Renal pelvis (tissue), 4 donors: ENCODE measurements around the gene EIF4G3. TPM values are rescaled to one million over a fixed set of nuclear protein-coding genes. Genes with fewer than 3 reads are reported as not detected.
"Not testable (repeated sequence)": the region's sequence is repeated elsewhere in the genome, so short reads cannot be mapped to it uniquely, and the experiment has no call there.

Source experiments
- DNase-seq: peaks from one replicate; pipeline ENCODE4 v3.0.0-alpha.2; 2013
- polyA plus RNA-seq, 3 donors: library from polyadenylated mRNA; unstranded; fragments of 120-200 nt; gene quantifications; one replicate each; pipeline ENCODE4 v1.2.1, GENCODE V29; 2013; ENCODE audit not compliant: insufficient read length in 3 of 3

Gene EIF4G3
- polyA plus RNA-seq, 3 donors: 65.2 to 72.5 (median 71.5) TPM

GRCh38 chr1:20830378-20830777 is 346.3 kb downstream of the EIF4G3 start:
- DNase-seq: no peak

DNA sequence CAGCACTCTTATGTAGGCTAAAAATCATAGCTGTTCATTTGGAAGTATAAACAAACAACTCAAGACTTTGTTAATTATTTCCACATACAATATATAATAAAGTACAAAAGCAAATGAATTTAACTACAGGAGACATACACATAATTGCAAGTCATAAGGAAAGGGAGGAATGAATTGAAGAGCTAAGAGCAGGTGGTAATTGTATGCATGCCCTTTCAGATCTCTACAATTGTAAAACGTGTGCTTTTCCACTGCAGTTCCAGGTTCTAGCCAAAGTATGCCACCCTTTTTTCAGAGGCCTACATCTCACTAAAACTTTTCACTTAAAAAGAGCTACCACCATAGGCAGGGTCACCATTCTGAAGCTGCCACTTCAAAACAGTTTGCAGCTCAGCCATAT is 346.8 kb downstream of the EIF4G3 start:
- no peak for DNase-seq

DNA sequence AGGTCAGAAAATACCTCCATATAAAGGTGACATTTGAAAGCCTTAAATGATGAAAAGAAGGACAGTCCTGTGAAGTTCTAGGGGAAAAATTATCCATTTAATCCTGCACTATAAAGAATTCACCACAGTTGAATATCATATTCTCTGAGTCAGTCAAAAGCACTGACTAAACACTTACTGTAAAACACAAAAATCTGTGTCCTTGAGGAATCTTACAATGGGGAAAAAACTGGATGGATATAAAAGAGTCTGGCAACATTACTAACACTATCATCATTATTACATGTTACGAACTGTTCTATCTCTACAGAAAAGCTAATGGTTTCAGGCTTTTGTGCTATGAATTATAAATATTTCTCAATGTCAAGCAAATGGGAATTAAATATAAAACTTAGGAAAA is 347.2 kb downstream of the EIF4G3 start:
- no peak for DNase-seq

DNA sequence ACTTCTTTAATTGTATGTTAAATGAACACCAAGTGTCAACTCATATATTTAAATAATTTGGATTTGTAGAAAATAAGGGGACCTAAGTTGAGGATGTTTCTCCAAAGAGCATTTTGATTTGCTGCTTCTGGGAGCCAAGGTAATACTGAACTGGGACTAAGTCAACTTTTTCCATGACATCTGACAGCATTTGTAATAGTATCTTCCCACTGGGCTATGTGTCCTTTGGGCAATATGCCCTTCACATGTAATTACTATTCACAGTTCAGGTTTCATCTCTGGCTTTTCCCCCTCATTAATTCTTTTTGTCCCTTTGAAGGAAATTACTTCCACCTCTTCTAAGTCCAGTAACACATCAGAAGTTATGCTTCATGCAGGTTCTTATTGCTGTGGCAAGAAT is 352.9 kb downstream of the EIF4G3 start:
- peak; percentile 16 for DNase-seq

- no peak for DNase-seq
Observed at GRCh38 chr1:20821466-20821865, 355.2 kb downstream of the EIF4G3 start.

GRCh38 chr1:20819818-20820217 is 356.9 kb downstream of the EIF4G3 start:
- no peak for DNase-seq

- no peak for DNase-seq
Observed at GRCh38 chr1:20814534-20814871, 362.2 kb downstream of the EIF4G3 start.

GRCh38 chr1:20811916-20812315 is 364.8 kb downstream of the EIF4G3 start:
- DNase-seq: no peak

GRCh38 chr1:20793236-20793635 is 383.5 kb downstream of the EIF4G3 start:
- no peak for DNase-seq

GRCh38 chr1:20792196-20792595 is 384.5 kb downstream of the EIF4G3 start:
- no peak for DNase-seq

- no peak for DNase-seq
Observed at GRCh38 chr1:20790785-20791184, 385.9 kb downstream of the EIF4G3 start.

DNA sequence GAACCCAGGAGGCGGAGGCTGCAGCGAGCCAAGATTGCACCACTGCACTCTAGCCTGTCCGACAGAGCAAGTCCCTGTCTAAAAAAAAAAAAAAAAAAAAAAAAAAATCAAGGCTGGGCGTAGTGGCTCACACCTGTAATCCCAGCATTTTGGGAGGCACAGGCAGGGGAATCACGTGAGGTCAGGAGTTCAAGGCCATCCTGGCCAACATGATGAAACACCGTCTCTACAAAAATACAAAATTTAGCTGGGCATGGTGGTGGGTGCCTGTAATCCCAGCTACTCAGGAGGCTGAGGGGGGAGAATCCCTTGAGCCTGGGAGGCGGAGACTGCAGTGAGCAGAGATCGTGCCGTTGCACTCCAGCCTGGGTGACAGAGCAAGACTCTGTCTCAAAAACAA is 387.1 kb downstream of the EIF4G3 start:
- not testable (repeated sequence) for DNase-seq

GRCh38 chr1:20787840-20788795 is 388.6 kb downstream of the EIF4G3 start:
- peak; percentile 37 for DNase-seq

DNA sequence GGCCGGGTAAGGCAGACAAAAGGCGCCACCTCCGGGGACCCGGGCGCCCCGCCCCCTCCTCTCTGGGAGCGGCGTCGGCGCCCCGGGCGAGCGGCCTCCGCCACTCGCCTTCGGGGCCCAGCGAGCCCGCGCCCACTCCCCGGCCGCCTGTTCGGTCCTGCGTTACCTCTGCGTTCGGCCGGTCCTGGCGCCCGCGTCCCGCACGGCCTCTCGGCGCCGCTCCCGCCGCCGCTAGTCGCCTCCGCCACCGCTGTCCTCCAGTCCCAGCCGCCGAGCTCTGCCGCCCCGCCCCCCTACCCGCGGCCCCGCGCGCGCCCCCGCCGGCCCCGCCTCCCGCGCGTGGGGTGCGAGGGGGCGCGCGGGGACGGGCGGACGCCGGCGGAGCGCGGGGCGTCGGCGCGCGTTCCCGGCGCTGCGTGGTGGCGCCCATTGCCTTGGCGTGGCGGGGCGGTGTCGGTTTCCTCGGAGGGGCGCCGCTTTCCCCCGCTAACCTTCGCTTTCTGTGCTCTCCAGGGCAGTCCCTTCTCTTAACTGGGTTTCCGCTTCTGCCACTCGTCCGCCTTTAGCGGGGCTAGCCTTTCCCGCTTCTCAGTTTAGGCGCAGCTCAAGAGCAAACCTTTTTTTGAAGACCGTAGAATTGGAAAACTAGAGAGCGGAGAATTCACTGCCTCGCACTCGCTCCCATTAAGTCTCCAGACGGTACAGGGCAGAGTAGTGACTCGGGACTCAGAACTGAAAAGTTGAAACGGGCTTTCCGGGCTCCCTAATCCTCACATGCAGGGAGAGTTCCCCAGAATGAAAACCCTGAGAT is 389.5 kb downstream of the EIF4G3 start, which contains the start of gene HP1BP3:
Gene HP1BP3 (minus strand): TSS at position 279 of the 811 bp plus-strand sequence. CDS start 6,867 bp downstream, outside the sequence.
- peak; percentile 75 for DNase-seq

DNA sequence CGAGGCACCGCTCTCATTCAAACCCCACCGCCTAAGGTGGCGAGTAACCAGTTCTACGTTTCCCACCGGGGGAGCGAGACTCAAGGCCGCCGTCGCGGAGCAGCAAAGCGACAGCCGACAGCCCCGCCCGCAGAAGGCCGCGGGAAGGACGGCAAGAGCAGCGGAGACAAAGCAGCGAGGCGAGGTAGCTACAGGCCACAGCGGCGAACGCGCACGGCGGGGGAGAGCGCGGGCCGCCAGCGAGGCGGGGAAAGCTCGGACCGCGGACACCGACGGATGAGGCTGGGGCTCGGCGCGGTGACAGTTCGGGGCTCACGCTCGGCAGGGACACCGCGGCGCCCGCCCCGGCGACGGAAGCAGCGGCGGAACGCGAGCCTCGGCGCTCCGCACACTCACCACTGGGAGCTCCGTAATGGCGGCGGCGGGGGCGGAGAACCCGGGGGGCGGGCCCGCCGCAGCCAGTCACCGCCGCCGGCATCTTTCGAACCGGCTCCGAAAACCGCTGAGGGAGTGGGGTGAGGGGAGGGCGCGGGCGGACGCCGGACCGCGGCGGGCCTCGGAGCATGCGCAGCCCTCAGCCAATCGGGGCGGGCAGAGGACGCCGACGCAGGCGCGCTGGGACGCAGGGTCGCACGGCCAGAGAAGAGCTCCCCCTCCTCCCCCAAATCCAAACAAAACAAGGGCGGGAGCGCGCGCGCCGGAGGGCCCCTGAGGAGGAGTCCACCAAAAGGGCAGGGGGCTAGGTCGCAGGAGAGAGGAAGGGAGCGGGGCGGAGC is 390.3 kb downstream of the EIF4G3 start:
- DNase-seq: peak; percentile 97

- no peak for DNase-seq
Observed at GRCh38 chr1:20785907-20786252, 390.8 kb downstream of the EIF4G3 start.

GRCh38 chr1:20775700-20776099 is 401.0 kb downstream of the EIF4G3 start:
- DNase-seq: no peak

GRCh38 chr1:20771780-20772179 is 404.9 kb downstream of the EIF4G3 start:
- no peak for DNase-seq

- DNase-seq: no peak
Observed at GRCh38 chr1:20770314-20771087, 406.2 kb downstream of the EIF4G3 start.

GRCh38 chr1:20767271-20767670 is 409.4 kb downstream of the EIF4G3 start:
- no peak for DNase-seq

GRCh38 chr1:20763417-20763816 is 413.3 kb downstream of the EIF4G3 start:
- no peak for DNase-seq
